Spleen (tissue), 11 donors: ENCODE measurements around the gene TCOF1. TPM values are rescaled to one million over a fixed set of nuclear protein-coding genes. Genes with fewer than 3 reads are reported as not detected.

Source experiments
- DNase-seq: peaks from one replicate; pipeline ENCODE4 v3.0.0-alpha.2; 2020
- H3K27ac ChIP-seq, 8 donors: fragments of 200-600 bp; sonication (generic) in 7 of 8; 1 replicate in 4 of 8; 2 replicates in 4 of 8; pipeline versions ENCODE4 v1.5.0 to v1.8.0; 2016 to 2021; ENCODE audit warnings: inconsistent platforms in 4 of 8, mild to moderate bottlenecking in 4 of 8, moderate library complexity in 1 of 8
- H3K27me3 ChIP-seq, 7 donors: fragments of 200-600 bp; sonication (generic) in 6 of 7; replicated peaks in 1 of 7; 1 replicate in 4 of 7; 2 replicates in 3 of 7; pipeline versions ENCODE4 v1.5.0 to v1.8.0; 2016 to 2021; ENCODE audit warnings: inconsistent platforms in 3 of 7, mild to moderate bottlenecking in 1 of 7
- H3K36me3 ChIP-seq, 6 donors: fragments of 200-600 bp; sonication (generic) in 5 of 6; 1 replicate in 4 of 6; 2 replicates in 2 of 6; pipeline versions ENCODE4 v1.5.0 to v1.8.0; 2016 to 2021; ENCODE audit warnings: inconsistent platforms in 2 of 6
- H3K4me1 ChIP-seq, 6 donors: fragments of 200-600 bp; sonication (generic) in 5 of 6; 1 replicate in 3 of 6; 2 replicates in 3 of 6; pipeline versions ENCODE4 v1.5.0 to v1.8.0; 2016 to 2021; ENCODE audit warnings: inconsistent platforms in 3 of 6
- H3K4me3 ChIP-seq, 8 donors: fragments of 200-600 bp; sonication (generic) in 7 of 8; 1 replicate in 4 of 8; 2 replicates in 4 of 8; pipeline versions ENCODE4 v1.5.0 to v1.8.0; 2016 to 2021; ENCODE audit warnings: inconsistent platforms in 4 of 8, mild to moderate bottlenecking in 4 of 8, moderate library complexity in 2 of 8
- H3K9me3 ChIP-seq, 8 donors: fragments of 200-600 bp; sonication (generic) in 7 of 8; 1 replicate in 4 of 8; 2 replicates in 4 of 8; pipeline versions ENCODE4 v1.5.0 to v1.8.0; 2016 to 2021; ENCODE audit warnings: inconsistent platforms in 4 of 8
- CTCF ChIP-seq, 11 experiments: fragments of 200-600 bp in 7 of 11; fragments of 450-650 bp in 4 of 11; sonication (generic) in 4 of 11; IDR thresholded peaks in 8 of 11; conservative IDR thresholded peaks in 3 of 11; 1 replicate in 7 of 11; 2 replicates in 4 of 11; pipeline versions ENCODE4 v1.4.0 to v1.8.0; 2016 to 2021; ENCODE audit warnings: antibody characterized with exemption in 11 of 11, inconsistent platforms in 4 of 11, mild to moderate bottlenecking in 1 of 11
- POLR2A ChIP-seq, 3 donors: fragments of 450-650 bp; IDR thresholded peaks; one replicate each; pipeline ENCODE4 v1.5.1; 2017; ENCODE audit warnings: antibody characterized with exemption in 3 of 3, mild to moderate bottlenecking in 1 of 3
- POLR2AphosphoS5 ChIP-seq, 3 donors: sonication (generic); formaldehyde crosslinking; IDR thresholded peaks; one replicate each; pipeline ENCODE4 v1.5.1; 2017; ENCODE audit warnings: antibody characterized with exemption in 3 of 3
- WGBS, 5 donors: extraction: QIAGEN DNeasy Blood & Tissue Kit in 3 of 5; methylation state at CpG; one replicate each; pipeline versions ENCODE4 v1.1.5 to v1.1.7; 2013 to 2018; 5-methylcytosine and 5-hydroxymethylcytosine counted together
- intact Hi-C: fragments of 100-400 bp; cut with DNase I; formaldehyde crosslinking; loops from one replicate; pipeline ENCODE4 v1.15.0; 2023; ENCODE audit warnings: low total_unique reads
- polyA plus RNA-seq, 3 donors: library from polyadenylated mRNA; stranded (reverse); fragments of 200-250 nt; gene quantifications; one replicate each; pipeline ENCODE4 v1.2.1, GENCODE V29; 2013
- total RNA-seq, 7 donors: library from RNA; depleted of rRNA in 3 of 7; stranded (reverse); fragments of >200 nt in 3 of 7; fragmentation: NEBNext Ultra II Directional in 4 of 7; extraction: Animal tissue kit (Norgen Biotek cat#: 25700) in 4 of 7; gene quantifications; one replicate each; pipeline versions ENCODE4 v1.1.0 to v1.2.1, GENCODE V29; 2016 to 2021
- donor health status: healthy with polysubstance abuse.
- donor health status: DM: no; HTN: no; CAD: no; lungs with moderate emphysema.
- donor health status: DM: no; HTN: no; CAD: no.
- donor health status: Bipolar disorder and iron deficiency.
- donor health status: healthy.
- donor health status: DM: no; HTN: no; CAD: no.
- donor health status: DM: yes; HTN: yes; CAD: no.

TCOF1 gene
- total and polyA plus RNA-seq, 10 donors, result 15.3 to 44.3 (median 33.0) TPM

- intact Hi-C loops, result no loop called here
- Histone ChIP-seq H3K36me3 (no peaks in the 10 kb centered on the region), H3K27ac (no peak overlapping the region), H3K4me3 (no peak overlapping the region), H3K9me3 (no peaks in the 10 kb centered on the region), H3K27me3 (no peaks in the 10 kb centered on the region), H3K4me1 (no peaks in the 10 kb centered on the region)
- no peak for TF ChIP-seq POLR2AphosphoS5 (IDR thresholded peaks at IDR 0.05)
- no peak for TF ChIP-seq POLR2A (IDR thresholded peaks at IDR 0.05)
- TF ChIP-seq CTCF (IDR thresholded peaks at IDR 0.05 in 8 of 11, conservative IDR thresholded peaks at IDR 0.05 in 3 of 11), result no peak
- 78 to 89% (median 86%) methylated on average over 4 of the region's 4 CpGs for WGBS, 5 donors
- peak; percentile 1 for DNase-seq
Measured at GRCh38 chr5:150335778-150336177, 21.7 kb upstream of the TCOF1 start.

- no peak overlapping the region for H3K27ac ChIP-seq
- no peak overlapping the region for H3K4me3 ChIP-seq
- WGBS, 5 donors, result 89 to 99% (median 91%) methylated on average over 11 of the region's 11 CpGs
- H3K27me3 ChIP-seq, result no peaks in the 10 kb centered on the region
- H3K9me3 ChIP-seq, result no peaks in the 10 kb centered on the region
- no peaks in the 10 kb centered on the region for H3K36me3 ChIP-seq
- H3K4me1 ChIP-seq, result no peaks in the 10 kb centered on the region
- TF ChIP-seq POLR2AphosphoS5 (IDR thresholded peaks at IDR 0.05), result no peak
- no peak for TF ChIP-seq CTCF (IDR thresholded peaks at IDR 0.05 in 8 of 11, conservative IDR thresholded peaks at IDR 0.05 in 3 of 11)
- TF ChIP-seq POLR2A (IDR thresholded peaks at IDR 0.05), result no peak
- DNase-seq, result peak; percentile 12
- intact Hi-C loops, result no loop called here
Measured at GRCh38 chr5:150338546-150338945, 19.0 kb upstream of the TCOF1 start.

GRCh38 chr5:150339165-150339564 is 18.3 kb upstream of the TCOF1 start:
- intact Hi-C loops, result no loop called here
- no peaks in the 10 kb centered on the region for H3K27me3 ChIP-seq
- H3K27ac ChIP-seq, result no peak overlapping the region
- DNase-seq, result no peak
- no peaks in the 10 kb centered on the region for H3K36me3 ChIP-seq
- H3K4me1 ChIP-seq, result no peaks in the 10 kb centered on the region
- whole genome bisulfite sequencing, 5 donors, result 42 to 61% (median 50%) methylated on average over 5 of the region's 5 CpGs
- TF ChIP-seq CTCF (IDR thresholded peaks at IDR 0.05 in 8 of 11, conservative IDR thresholded peaks at IDR 0.05 in 3 of 11) (no peak), POLR2AphosphoS5 (IDR thresholded peaks at IDR 0.05) (no peak), POLR2A (IDR thresholded peaks at IDR 0.05) (no peak)
- no peak overlapping the region for H3K4me3 ChIP-seq
- H3K9me3 ChIP-seq, result no peaks in the 10 kb centered on the region

GRCh38 chr5:150339841-150340240 is 17.7 kb upstream of the TCOF1 start:
- Histone ChIP-seq H3K4me3 (no peak overlapping the region), H3K9me3 (no peaks in the 10 kb centered on the region), H3K4me1 (no peaks in the 10 kb centered on the region), H3K27ac (no peak overlapping the region), H3K27me3 (no peaks in the 10 kb centered on the region), H3K36me3 (no peaks in the 10 kb centered on the region)
- 85 to 96% (median 93%) methylated on average over 4 of the region's 4 CpGs for WGBS, 5 donors
- DNase-seq, result no peak
- no peak for TF ChIP-seq POLR2AphosphoS5 (IDR thresholded peaks at IDR 0.05)
- TF ChIP-seq CTCF (IDR thresholded peaks at IDR 0.05 in 8 of 11, conservative IDR thresholded peaks at IDR 0.05 in 3 of 11), result no peak
- TF ChIP-seq POLR2A (IDR thresholded peaks at IDR 0.05), result no peak
- intact Hi-C loops, result no loop called here
